NOMO-1 treated with dmso at 0.1 percent for 144 hours (cell line): ENCODE data around the gene RPS6KA6.
"Not testable (repeated sequence)": the region's sequence is repeated elsewhere in the genome, so short reads cannot be mapped to it uniquely, and the experiment has no call there.

Experiments
- DNase-seq: peaks from one replicate; lab custom pipeline; 2025; ENCODE audit not compliant: unreplicated experiment; lab: John Stamatoyannopoulos, UW

RPS6KA6 gene

DNA sequence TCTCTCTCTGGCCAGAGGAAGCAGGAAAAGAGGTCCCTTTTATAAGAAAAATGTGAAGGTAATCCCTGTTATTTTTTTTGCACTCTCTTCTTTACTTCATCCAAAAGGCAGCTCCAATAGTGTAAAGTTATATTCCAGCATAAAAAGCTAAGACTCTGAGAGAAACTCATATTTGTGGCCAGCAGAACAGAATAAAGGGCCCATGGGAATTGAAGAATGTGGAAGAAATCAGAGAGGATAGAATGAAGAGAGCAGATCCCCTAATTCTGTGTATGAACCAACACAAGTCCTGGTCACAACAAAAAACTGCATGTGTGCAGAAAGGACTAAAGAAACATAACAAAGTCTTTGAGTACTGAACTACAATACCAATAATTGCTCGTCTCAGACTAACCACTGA lies 22.3 kb downstream of the RPS6KA6 start:
- no peak for DNase-seq

DNA sequence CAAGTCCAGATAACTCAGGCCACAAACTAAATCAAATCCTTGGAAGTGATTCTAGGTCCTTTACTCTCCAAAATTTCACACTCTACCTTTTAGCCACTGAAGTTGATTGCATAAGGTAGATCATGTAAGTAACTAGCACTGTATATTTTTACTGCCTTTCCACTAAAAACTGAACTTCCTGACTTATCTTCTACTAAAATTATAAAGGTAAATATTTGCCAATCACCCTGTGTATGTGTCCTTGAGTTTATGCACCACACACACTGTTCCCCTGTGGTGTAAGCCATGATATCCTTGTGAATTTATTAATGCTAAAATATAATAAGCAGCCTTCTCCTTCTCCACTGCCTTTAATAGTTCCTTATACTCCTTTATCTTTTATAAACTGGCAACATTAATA lies 25.6 kb downstream of the RPS6KA6 start:
- DNase-seq: no peak

DNA sequence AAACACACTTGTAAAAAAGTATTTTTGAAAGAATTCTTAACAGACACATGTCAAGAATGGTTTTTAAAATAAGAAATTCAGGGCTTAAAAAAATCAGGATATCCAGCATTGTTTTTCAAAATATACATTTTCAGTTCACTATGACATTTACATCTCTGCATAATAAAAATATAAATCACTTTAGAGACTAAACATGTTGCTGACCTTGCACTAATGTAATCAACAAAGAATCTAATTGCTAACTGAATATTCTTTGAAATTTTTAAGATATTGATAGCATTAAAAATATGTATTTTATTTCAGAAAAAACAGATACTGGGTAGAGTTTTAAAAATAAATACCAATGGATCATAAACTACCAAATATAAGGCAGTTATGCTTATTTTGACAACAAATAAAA lies 26.4 kb downstream of the RPS6KA6 start:
- DNase-seq: no peak

DNA sequence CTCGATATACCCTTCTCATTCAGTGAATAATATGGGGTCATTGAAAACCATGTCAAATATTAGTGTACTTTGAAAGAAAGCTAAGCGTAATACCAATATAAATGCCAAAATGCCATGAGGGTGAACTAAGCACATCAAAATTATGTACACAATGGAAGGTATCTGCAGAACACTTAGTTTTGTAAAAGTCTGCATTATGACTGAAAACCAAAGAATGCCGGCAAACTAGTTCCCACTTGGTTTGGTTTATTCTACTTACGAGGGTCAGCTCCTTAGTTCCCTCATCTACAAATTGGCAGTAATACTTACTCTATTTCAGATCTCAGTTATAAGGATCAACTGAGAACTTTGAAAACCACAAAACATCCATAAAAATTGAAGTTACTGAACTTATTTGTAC lies 27.3 kb downstream of the RPS6KA6 start:
- no peak for DNase-seq

DNA sequence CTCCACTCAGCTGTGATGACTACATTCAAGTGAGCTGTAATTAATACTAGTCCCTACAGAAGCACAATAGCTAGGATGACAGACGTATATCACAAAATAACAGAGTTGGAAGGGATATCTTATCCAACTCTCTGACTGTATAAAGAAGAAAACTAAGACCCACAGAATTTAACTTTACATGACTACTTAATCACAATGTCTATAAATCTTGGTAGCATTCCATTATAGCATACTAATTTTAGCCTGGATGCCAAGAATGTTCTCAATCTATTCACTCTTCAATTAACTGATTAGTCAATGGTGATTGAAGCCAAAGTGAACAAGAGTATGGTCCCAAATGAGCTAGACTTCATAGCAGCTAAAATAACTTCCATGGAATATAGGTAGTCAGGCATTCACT lies 31.2 kb downstream of the RPS6KA6 start:
- no peak for DNase-seq

DNA sequence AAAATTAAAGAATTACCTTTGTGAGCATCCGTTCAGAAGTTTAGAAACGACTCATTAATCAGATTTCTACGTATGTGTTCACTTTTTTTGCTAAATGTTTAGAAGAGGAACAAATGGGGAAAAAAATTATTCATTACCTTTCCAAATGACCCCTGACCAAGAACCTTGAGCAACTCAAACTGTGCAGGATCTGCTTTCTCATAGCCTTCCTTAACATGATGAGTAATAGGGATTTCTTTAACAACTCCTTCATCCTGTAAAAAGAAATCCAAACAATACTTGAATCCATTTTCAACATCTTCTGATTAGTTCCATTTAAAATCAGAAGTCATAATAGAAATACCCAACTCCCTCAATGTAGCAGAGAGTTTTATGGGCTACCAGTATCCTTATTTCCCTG lies 32.1 kb downstream of the RPS6KA6 start:
- DNase-seq: no peak

DNA sequence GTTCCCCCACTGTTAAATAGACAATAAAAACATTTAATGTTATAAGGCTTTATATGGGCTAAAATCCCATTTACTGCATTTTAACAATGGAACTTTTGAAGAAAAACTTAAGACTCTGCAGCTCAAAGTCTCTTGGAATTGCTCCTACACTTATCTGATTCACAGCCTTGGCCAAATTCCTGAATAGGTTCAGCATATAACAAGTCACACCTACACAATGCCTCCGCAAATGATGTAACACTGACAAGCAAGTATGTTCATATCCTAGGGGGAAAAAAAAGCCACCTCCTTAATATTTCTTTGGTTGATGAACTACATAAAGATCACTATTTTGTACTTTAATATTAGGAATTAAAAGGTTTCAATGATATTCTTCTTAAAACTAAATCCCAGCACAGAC lies 34.5 kb downstream of the RPS6KA6 start:
- no peak for DNase-seq

DNA sequence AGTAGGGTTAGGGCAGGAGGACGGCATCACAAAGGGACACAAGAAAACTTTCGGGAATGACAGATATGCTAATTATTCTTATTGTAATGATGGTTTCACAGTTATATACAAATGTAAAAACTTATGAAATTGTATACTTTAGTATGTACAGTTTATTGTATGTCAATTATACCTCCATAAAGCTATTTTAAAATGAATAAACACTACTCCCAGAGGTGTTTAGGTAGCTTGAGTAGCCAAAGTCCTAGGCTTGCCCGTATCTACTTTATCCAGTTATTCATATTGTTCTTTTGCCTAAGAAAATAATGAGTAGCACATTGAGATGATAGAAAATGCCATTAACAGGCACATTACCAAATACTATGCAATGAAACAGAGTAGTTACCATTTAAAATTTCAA lies 43.0 kb downstream of the RPS6KA6 start:
- no peak for DNase-seq

DNA sequence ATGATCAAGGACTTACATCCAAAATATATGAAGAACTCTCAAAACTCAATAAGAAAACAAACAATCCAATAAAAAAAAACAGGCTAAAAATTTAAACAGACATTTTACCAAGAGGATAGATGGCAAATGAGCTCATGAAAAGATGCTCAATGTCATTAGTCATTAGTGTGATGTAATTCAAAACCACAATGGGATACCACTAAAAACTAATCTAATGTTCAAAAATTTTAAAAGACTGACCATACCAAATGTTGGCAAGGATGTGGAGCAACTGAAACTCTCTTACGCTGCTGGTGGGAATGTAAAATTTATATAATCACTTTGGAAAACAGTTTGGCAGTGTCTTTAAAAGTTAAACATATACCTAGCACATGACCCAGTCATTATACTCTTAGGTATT lies 43.7 kb downstream of the RPS6KA6 start:
- no peak for DNase-seq

DNA sequence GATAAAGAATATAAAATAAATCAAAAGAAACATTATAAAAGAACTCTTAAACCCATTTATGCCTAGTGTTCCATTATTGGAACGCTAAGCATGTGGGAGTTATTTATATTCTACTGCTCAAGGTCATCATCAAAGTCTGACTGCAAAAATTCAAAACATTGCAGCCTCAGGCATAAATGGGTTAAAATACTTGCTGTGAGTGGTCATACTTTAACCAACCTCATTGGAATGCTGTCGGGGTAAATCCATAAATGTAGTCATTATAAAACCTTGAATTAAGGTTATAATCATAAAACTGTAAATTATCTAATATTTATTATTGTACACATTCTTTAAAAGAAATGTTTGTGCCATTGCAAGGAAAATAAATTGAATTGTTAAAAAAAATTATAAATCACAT lies 55.0 kb downstream of the RPS6KA6 start:
- DNase-seq: no peak

DNA sequence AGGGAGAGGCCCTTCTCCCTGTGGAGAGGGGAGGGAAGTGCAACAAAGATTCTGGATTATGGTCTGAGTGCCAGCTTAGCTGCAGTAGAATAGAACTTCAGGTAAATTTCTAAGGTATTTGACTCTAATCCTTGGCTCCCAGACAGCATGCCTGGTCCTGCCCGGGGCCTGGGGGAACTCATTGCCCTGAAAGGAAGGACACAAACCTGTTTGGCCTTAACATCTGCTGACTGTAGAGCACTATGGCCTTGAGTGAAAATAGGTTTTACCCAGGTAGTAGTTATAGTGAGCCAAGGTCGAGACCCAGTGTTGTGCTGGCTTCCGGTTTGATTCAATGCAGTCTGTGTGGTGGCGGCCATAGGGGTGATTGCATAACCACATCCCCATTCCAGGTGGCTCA lies 64.4 kb downstream of the RPS6KA6 start:
- DNase-seq: no peak

DNA sequence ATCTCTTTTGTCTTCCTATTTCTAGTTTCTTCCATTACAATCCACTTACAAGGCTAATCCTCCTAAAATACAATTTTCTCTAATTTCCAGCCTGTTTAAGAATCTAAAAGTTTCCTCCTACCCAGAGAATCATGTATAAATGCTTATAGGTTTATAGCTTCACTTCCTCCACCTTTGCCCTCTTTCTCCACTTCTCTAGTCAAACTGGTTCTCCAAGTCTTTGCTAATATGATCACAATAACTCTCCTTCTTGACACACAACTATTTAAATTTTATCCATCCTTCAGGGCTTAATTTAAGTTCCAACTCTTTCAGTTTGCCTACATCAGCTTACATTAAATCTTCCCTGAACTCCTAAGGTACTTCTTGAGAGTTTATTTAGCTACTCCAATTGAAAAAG lies 69.2 kb downstream of the RPS6KA6 start:
- no peak for DNase-seq

DNA sequence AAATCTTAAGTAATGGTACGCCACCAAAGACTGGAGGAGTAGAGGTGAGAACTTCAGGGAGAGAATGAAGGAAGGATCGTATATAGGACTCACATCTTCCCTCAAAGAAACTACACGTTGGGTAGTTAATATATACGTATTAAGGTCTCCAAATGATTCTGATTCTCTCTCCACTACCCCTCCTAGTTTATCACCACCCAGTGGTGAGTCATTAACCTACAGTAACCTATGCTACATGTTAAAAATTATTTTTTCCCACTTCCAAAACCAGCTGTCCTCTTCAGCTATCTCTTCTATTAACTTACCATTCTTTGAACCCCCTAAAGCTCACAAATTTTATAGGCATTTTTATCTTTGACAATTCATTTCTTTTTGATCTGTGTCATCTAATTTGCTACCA lies 69.7 kb downstream of the RPS6KA6 start:
- DNase-seq: no peak

DNA sequence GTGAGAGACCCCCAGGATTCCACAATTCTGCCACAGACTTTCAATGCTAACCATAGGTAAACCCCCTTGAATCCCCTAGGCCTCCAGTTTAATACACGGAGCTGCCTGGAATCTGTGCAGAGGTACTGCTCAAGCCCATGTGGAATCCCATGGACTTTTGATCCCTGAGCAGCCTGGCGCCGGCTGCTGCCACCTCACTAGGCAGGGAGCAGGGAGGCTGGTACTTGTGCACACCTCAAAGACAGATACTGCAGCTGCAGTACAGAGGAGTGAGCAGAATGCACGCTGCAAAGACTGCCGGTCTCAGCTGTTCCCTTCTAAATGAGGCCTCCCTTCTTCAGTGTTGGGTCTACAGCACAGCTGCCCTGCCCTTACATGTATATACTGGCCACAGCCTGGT lies 79.4 kb downstream of the RPS6KA6 start:
- no peak for DNase-seq

DNA sequence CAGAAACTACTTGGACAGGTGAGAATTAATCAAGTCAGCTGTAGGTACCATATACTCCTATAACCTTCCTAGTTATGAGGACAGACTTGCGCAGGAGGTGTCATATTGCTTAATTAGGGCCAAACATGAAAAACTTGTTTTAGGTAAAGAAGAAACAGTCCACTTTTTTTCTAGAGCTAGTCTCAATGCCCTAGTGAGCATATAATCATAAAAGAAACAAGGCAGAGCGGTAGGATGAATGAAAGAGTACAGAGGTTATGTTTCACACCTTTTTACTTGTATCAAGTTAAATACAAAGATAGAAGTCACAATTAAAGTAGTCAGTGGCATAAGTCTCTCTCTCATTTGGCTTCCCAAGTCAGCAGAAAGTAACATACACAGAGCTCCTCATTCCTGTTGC lies 88.9 kb downstream of the RPS6KA6 start:
- no peak for DNase-seq

DNA sequence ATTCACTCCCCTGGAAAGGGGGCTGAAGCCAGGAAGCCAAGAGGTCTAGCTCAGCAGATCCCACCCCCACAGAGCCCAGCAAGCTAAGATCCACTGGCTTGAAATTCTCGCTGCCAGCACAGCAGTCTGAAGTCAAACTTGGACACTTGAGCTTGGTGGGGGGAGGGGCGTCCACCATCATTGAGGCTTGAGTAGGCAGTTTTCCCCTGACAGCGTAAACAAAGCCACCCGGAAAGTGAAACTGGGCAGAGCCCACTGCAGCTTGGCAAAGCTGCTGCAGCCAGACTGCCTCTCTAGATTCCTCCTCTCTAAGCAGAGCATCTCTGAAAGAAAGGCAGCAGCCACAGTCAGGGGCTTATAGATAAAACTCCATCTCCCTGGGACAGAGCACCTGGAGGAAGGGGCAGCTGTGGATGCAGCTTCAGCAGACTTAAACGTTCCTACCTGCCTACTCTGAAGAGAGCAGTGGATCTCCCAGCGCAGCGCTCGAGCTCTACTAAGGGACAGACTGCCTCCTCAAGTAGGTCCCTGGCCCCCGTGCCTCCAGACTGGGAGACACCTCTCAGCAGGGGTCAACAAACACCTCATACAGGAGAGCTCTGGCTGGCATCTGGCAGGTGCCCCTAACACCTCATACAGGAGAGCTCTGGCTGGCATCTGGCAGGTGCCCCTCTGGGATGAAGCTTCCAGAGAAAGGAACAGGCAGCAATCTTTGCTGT lies 108.4 kb downstream of the RPS6KA6 start:
- not testable (repeated sequence) for DNase-seq

DNA sequence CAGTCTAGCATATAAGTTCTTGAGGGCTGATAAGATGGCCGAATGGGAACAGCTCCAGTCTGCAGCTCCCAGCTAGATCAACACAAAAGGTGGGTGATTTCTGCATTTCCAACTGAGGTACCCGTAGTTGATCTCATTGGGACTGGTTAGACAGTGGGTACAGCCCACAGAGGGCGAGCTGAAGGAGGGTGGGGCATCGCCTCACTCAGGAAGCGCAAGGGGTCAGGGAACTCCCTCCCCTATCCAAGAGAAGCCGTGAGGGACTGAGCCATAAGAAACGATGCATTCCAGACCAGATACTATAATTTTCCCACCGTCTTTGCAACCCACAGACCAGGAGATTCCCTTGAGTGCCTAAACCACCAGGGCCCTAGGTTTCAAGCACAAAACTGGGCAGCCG lies 109.0 kb downstream of the RPS6KA6 start:
- DNase-seq: no peak

DNA sequence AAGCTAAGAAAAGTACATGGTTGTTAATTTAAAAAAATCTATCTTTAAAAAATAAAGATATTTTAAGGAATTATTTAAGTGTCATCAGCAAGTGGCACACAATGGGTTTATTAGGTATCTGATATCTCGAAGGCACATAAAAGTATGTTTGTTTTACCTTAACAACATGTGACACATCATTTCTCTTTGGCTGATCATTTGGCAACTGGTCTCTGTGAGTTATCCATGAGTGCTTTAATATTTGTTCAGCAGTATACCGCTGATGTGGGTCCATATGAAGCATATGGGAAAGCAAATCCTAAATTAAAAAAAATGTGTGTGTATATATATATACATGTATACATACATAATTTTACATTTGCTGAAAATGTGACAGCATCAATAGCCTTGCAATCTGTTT lies 123.2 kb downstream of the RPS6KA6 start:
- DNase-seq: no peak

DNA sequence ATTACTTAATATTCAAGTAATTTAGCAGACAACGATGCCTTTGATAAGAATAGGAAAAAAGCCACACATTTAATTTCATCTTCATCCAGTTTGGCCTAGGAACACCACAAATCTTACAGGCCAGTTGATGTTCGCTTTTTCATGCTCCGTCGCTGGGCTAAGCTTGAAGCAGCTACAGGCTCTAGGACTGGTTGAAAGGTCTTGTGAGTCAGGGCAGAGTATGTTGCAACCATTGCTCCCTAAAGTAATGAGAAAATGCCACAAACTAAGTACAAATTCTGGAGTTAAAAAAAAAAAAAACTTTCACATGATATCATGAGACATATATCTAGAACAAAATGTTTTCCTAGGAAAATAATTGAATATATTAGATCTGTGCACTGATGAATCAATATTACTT lies 123.8 kb downstream of the RPS6KA6 start:
- DNase-seq: no peak

DNA sequence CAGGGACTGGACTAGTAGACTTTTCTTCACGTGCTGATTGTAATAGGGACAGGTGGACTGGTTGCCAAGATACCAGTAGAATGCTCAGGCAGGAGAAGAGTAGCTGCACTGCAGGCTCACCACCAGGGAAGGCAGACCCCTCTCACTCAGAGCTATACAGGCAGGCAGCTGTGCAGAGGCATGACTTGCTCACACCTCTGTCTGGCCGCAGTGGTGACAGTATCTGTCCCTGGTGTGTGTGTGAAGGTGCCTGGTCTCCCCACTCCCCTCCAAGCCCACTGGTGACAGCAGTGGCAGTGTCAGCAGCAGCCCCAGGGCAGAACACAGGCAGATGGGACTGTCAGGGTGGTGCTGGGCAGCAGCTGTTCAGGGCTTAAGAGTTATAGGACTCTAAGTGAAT lies 140.7 kb downstream of the RPS6KA6 start:
- no peak for DNase-seq

DNA sequence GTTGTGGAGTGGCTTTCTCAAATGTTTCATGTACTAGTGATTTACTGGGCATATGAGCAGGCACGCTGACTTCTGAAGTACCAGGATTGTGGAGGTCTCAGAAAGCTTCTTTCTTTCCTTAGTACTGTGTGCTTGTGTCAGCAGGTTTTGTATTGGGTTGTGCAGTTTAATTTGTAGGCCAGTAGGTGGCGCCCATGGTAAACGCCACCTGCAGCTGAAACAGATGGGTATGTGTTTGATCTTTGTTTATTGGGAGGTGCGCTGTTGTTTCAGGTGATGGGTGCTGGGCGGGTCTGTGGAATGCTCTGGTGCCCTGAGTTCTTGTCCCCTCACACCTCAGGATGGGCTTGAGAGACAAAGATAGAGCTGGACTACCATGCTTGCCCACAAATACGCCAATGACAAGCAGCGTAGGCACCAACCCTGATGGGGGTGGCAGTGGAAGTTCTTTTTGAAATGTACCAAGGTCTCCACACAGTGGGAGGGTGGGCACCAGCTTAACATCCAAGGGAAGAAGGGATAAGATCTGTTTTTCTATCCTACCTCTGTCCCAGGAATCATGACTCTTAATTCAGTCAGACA lies 141.5 kb downstream of the RPS6KA6 start:
- no peak for DNase-seq

DNA sequence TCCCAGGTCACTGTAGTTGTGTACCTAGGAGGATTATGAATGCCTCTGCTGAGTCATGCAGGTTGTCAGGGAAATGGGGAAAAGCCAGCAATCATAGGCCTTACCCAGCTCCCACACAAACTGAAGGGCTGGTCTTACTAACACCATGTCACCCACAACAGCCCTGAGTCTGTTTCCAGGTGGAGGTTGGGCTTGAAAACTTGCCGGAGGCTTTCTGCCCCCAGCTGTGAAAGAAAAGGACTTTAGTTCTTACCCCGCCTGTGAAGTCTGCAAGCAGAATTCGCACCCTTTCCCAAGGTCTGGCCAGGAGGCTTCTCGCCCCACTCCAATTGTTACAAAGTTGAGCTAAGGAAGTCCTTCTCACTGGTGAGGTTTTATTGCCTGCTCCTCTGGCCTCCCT lies 143.9 kb downstream of the RPS6KA6 start:
- no peak for DNase-seq
